IPS DF 19.7 (cell line): Measurements from ENCODE around the gene ELL.

Experiments
- DNase-seq: peaks from one replicate; pipeline ENCODE4 v3.0.0-alpha.2; 2013; ENCODE audit warnings: low read depth, low spot score

Gene ELL

GRCh38 chr19:18473003-18473705, 48.7 kb downstream of the ELL start:
- DNase-seq, result no peak

- DNase-seq, result no peak
Measured at GRCh38 chr19:18470787-18471186, 51.1 kb downstream of the ELL start.

- no peak for DNase-seq
Measured at GRCh38 chr19:18469069-18469846, 52.6 kb downstream of the ELL start.

DNA sequence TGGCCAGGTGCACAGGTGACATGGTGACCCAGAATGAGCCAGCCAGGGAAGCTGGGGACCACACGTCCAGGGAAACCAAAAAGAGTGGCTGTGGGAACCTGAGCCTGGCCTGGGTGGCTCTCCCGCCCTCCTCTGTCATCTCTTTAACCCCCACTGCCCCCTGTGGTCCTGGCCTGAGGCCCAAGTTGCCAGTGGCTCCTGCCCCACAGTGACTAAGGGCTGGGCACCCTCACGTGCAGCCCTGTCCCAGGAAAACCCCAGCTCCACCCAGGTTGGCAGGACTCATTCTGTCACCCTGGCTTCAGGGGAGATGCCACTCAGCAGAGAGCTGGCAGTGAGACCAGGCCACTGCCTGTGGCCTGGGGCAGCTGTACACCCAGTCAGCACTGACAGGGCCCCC, 53.4 kb downstream of the ELL start:
- no peak for DNase-seq

GRCh38 chr19:18467978-18468377, 53.9 kb downstream of the ELL start:
- DNase-seq, result no peak

- DNase-seq, result no peak
Measured at GRCh38 chr19:18466354-18466753, 55.5 kb downstream of the ELL start.

- no peak for DNase-seq
Measured at GRCh38 chr19:18465964-18466339, 55.9 kb downstream of the ELL start.

GRCh38 chr19:18465214-18465963, 56.5 kb downstream of the ELL start:
- DNase-seq, result no peak

- no peak for DNase-seq
Measured at GRCh38 chr19:18464646-18465045, 57.2 kb downstream of the ELL start.

DNA sequence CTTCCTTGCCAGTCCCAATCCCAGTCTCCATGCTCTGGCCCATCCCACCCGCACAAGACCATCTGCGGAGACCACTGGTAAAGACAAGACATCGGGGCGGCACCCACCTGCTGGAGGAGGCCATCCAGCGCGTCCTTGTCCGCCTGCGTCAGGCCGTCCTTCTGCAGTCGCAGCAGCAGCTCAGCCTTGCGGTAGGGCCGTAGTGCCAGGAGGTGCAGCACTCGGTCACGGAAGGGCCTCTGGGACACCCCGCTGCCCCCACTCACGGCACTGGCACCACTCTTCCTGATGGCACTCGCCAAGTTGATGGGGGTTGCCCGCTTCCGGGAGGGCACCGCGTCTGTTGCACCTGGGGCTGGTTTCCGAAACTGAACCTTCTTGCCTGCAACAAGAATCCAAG, 60.4 kb downstream of the ELL start:
- DNase-seq, result no peak

DNA sequence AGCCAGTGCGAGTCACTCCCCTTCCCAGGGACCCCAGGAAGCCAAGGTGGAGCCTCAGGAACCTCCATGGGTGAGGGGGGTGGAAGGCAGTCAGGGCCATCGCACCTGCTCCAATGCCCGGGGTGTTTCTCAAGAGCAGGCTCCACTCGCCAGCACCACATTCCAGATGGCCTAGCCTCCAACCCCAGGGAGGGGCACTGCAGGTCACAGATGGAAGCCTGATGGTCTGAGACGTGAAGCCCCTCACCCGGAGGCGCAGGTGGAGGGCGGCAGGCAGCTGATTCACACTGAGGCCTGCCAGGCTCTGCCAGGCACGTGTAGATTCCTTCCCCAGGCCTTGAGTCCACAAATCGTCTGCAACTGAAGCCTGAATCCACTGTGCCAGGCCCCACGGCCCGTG, 61.0 kb downstream of the ELL start:
- no peak for DNase-seq

DNA sequence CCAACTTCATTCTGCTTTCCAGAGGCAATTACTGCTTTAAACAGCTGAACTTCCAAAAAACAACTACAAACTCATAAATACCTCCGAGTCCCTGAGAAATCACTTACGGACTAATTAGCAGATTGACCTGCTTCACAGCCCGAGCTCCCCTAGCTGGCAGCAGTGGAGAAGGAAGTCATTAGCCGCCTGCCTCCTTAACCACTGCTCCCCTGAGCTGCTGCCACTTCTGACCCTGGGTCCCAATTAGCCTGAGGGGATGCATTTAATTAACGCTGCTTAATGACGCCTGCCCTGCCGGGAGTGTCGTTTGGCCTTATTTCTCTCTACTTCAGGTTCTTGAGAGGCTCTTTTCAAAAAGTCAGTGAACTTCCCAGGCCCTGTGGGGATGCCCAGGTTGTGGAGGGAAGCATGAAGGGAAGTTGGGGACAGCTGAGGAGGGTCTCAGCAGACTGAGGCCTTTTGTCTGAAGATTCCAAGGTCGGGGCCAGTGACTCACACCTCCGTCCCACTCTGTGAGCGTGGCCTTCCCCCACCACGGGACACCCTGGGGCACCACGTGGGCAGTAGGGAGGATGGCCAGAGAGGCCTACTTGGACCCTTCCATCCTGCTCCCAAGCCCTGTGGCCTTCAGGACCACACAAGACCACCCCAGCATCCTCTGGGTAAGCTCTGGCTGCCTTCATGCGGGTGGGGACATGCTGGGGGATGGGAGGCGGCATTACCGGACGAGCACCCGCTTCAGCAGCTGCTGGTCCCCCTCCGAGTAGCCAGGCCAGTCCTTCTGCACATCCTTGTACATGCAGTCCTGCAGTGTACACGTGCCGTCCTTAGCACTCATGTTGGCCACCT, 64.2 kb downstream of the ELL start:
- no peak for DNase-seq

GRCh38 chr19:18456974-18457373, 64.9 kb downstream of the ELL start:
- no peak for DNase-seq

DNA sequence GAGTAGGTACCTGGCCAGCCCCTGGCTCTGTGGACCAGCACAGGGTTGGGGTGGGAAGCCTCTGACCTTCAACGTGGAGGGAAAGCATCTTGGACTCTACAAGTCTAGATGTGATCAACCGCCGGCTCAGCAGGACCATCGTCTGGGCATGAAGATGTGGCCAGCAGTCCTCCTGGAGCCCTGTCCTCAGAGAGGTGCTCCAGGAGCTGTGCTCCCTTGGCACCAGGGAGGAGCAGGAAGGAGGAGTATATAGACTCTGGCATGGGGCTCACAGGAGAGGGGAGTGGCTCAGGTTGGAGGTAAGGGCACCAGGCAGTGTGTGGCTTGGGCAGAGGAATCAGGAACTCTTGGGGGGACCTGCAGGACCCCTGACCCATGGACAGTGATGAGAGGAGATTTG, 65.6 kb downstream of the ELL start:
- no peak for DNase-seq

GRCh38 chr19:18453269-18454024, 68.4 kb downstream of the ELL start:
- DNase-seq, result no peak

DNA sequence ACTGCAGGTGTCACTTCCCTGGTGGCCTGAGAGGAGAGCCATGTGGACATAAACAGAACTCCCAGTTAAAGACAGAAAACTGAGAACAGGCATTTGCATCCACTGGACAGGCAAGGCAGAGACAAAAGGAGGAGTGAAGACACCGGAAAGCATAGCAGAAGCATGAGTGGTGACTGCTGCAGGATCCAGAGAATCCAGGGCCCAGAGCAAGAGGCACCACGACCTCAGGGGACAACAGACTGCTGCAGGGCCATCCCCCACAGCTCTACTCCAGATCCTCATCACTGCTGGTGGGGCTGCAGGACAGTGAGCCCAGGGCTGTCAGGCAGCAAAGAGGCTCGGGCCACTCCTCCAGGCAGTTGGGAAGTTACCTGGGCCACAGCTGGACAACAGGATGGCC, 69.5 kb downstream of the ELL start:
- no peak for DNase-seq

DNA sequence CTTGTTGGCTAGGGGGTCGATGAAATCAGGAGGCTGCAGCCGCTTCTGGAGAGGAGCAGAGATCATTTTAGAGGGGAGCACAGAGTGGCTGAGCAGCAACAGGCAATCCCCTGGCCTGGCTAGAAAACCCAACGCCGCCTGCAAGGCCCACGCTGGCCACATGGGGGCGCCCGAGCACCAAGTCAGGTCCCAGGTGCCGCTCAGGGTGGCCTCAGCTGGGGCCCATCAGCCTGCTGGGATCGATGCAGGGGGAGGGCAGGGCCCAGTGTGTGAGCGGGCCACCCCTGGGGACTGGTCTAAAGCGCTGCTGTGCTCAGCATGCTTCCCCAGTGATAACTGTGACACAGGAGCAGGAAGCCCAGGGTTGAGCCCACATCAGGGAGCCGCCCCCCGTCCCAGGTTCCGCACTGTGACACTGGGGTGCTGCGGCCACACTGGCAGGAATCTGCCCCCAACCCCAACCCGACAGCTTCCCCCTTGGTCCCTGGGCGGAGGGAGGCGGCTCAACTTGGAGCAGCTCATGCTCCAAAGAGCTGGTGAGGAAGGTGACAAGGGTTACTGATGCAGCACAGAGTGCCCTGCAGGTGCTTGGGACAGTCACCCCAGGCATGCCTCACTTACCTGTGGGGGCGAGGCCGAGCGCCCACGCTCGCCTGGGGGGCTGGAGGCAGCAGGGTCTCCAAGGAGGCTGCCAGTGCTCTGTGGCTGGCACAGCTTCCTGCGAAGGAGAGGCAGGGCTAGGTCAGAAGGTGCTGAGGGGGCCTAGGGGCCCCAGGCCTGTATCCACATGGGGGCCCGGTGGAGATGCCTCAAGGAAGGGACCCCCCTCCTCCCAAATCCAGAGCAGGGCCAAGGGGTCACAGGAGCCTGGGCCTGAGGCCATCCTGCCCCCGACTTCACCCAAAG, 70.7 kb downstream of the ELL start:
- DNase-seq, result no peak

- DNase-seq, result no peak
Measured at GRCh38 chr19:18450021-18450930, 71.6 kb downstream of the ELL start.

DNA sequence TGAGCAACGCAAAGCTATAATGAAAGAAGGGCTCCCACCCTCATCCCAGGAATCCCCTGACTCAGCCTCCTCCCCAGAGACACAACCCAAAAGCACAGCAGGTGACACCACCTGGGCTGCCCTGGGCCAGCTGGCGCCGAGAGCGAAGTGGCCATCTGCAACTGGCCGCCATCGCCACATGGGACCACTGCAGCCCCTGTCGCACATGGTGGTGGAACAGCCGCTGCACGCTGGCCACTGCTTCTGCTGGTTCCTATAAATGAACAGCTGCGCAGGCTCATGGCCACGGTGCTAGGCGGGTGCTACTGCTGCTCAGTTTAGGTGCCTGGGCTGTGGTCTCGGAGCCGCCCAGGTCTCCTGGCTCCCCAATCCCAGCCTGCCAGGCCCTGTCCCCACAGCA, 72.3 kb downstream of the ELL start:
- no peak for DNase-seq
